ENCODE results near the gene PHTF1.

- TF ChIP-seq CTCF (conservative IDR thresholded peaks at IDR 0.05; ENCODE audit: low read depth, low read length) (no peak), BHLHE40 (IDR thresholded peaks at IDR 0.05; ENCODE audit: low read depth, low read length) (no peak), RCOR1 (IDR thresholded peaks at IDR 0.05; ENCODE audit: insufficient replicate concordance, low read length) (no peak), MAFK (IDR thresholded peaks at IDR 0.05; ENCODE audit: low read depth, low read length) (no peak), USF2 (IDR thresholded peaks at IDR 0.05; ENCODE audit: low read depth, low read length) (no peak), POLR2A (IDR thresholded peaks at IDR 0.05; ENCODE audit: low read depth, low read length) (no peak), SMC3 (IDR thresholded peaks at IDR 0.05; ENCODE audit: low read depth, low read length) (no peak), RFX5 (IDR thresholded peaks at IDR 0.05; ENCODE audit: low read depth, low read length) (no peak)
These were observed 100.3 kb downstream of the PHTF1 start for GRCh38 chr1:113659035-113659434.
